ENCODE measurements around the gene HAS3.

Gene HAS3

GRCh38 chr16:69093974-69094373, 11.5 kb upstream of the HAS3 start:
- DNase-seq, result no peak

- DNase-seq, result no peak
Observed at GRCh38 chr16:69094501-69094900, 11.0 kb upstream of the HAS3 start.

- no peak for DNase-seq
Observed at GRCh38 chr16:69095193-69095592, 10.3 kb upstream of the HAS3 start.

GRCh38 chr16:69100071-69100691, 5.3 kb upstream of the HAS3 start:
- DNase-seq, result no peak

GRCh38 chr16:69106491-69107315, 1.2 kb downstream of the HAS3 start:
- DNase-seq, result no peak

- DNase-seq, result no peak
Observed at GRCh38 chr16:69107316-69107962, 2.0 kb downstream of the HAS3 start.

GRCh38 chr16:69108064-69108904, 2.8 kb downstream of the HAS3 start:
- DNase-seq, result no peak

- DNase-seq, result no peak
Observed at GRCh38 chr16:69108905-69109252, 3.4 kb downstream of the HAS3 start.

- no peak for DNase-seq
Observed at GRCh38 chr16:69109486-69110270, 4.2 kb downstream of the HAS3 start.

- DNase-seq, result no peak
Observed at GRCh38 chr16:69110406-69110805, 5.0 kb downstream of the HAS3 start.

GRCh38 chr16:69111216-69111875, 5.9 kb downstream of the HAS3 start:
- DNase-seq, result no peak

GRCh38 chr16:69111876-69112230, 6.4 kb downstream of the HAS3 start:
- DNase-seq, result no peak

GRCh38 chr16:69112285-69113129, 7.1 kb downstream of the HAS3 start:
- peak; percentile 19 for DNase-seq

GRCh38 chr16:69113216-69113615, 7.8 kb downstream of the HAS3 start:
- no peak for DNase-seq

- DNase-seq, result peak; percentile 45
Observed at GRCh38 chr16:69114346-69114975, 9.0 kb downstream of the HAS3 start.

GRCh38 chr16:69114976-69115355, 9.5 kb downstream of the HAS3 start:
- no peak for DNase-seq

GRCh38 chr16:69115361-69115760, 9.9 kb downstream of the HAS3 start:
- no peak for DNase-seq

GRCh38 chr16:69115837-69116236, 10.4 kb downstream of the HAS3 start:
- DNase-seq, result no peak

GRCh38 chr16:69116256-69116875, 10.9 kb downstream of the HAS3 start:
- DNase-seq, result no peak

GRCh38 chr16:69116906-69117305, 11.5 kb downstream of the HAS3 start:
- DNase-seq, result no peak

Data from MV-4-11 (cell line).